WTC11 (cell line): ENCODE measurements around the gene MTRF1. TPM values are rescaled to one million over a fixed set of nuclear protein-coding genes. Genes with fewer than 3 reads are reported as not detected.

Experiments used
- ATAC-seq: fragments of 200-7000 bp; cut with Tn5 transposase; 2 replicates; pipeline ENCODE4 v1.10.0; 2021; ENCODE audit warnings: mild to moderate bottlenecking, moderate library complexity
- CTCF ChIA-PET: fragments of 300-600 bp; sonication (Branson Sonifier 250); formaldehyde crosslinking; loops from one replicate; lab custom pipeline; 2021; ENCODE audit warnings: antibody characterized with exemption; lab: Charles Lee
- POLR2A ChIA-PET: fragments of 350-600 bp; sonication (Branson Sonifier 250); formaldehyde crosslinking; loops from one replicate; lab custom pipeline; 2021; ENCODE audit warnings: antibody characterized with exemption; lab: Charles Lee
- DNase-seq: peaks from one replicate; pipeline ENCODE4 v3.0.0; 2021; ENCODE audit warnings: low spot score
- H3K27ac Mint-ChIP-seq: 2 replicates; pipeline ENCODE4 v1.8.0; 2021; ENCODE audit warnings: mixed read lengths
- H3K27me3 Mint-ChIP-seq: 2 replicates; pipeline ENCODE4 v1.8.0; 2021; ENCODE audit warnings: low read depth, mild to moderate bottlenecking, moderate library complexity, mixed read lengths
- H3K36me3 Mint-ChIP-seq: 2 replicates; pipeline ENCODE4 v1.8.0; 2021; ENCODE audit warnings: mixed read lengths
- H3K4me1 Mint-ChIP-seq: 2 replicates; pipeline ENCODE4 v1.8.0; 2022; ENCODE audit warnings: mixed read lengths
- H3K4me3 Mint-ChIP-seq: 2 replicates; pipeline ENCODE4 v1.8.0; 2021; ENCODE audit warnings: mild to moderate bottlenecking, moderate library complexity, mixed read lengths
- H3K9me3 Mint-ChIP-seq: 2 replicates; pipeline ENCODE4 v1.8.0; 2021; ENCODE audit warnings: mixed read lengths
- ATF6 ChIP-seq: sonication (generic); formaldehyde crosslinking; IDR thresholded peaks from 2 replicates; pipeline ENCODE4 v1.8.1; 2023; ENCODE audit warnings: mild to moderate bottlenecking, missing genetic modification reagents
- E2F1 ChIP-seq: sonication (generic); formaldehyde crosslinking; IDR thresholded peaks from 2 replicates; pipeline ENCODE4 v1.8.0; 2022; ENCODE audit warnings: mild to moderate bottlenecking, missing genetic modification reagents
- E2F4 ChIP-seq: sonication (generic); formaldehyde crosslinking; IDR thresholded peaks from 2 replicates; pipeline ENCODE4 v1.8.1; 2022; ENCODE audit warnings: low read depth, mild to moderate bottlenecking, moderate library complexity, missing genetic modification reagents, borderline replicate concordance
- FOXJ3 ChIP-seq: sonication (generic); formaldehyde crosslinking; IDR thresholded peaks from 2 replicates; pipeline ENCODE4 v1.9.0; 2021; ENCODE audit warnings: missing genetic modification reagents, mild to moderate bottlenecking, borderline replicate concordance
- HMGXB4 ChIP-seq: sonication (generic); formaldehyde crosslinking; IDR thresholded peaks from 2 replicates; pipeline ENCODE4 v1.8.1; 2023; ENCODE audit warnings: mild to moderate bottlenecking, moderate library complexity, missing genetic modification reagents
- MAX ChIP-seq: sonication (generic); formaldehyde crosslinking; IDR thresholded peaks from 2 replicates; pipeline ENCODE4 v1.8.0; 2022; ENCODE audit warnings: mild to moderate bottlenecking, missing genetic modification reagents
- MLX ChIP-seq: sonication (generic); formaldehyde crosslinking; IDR thresholded peaks from 2 replicates; pipeline ENCODE4 v1.8.1; 2023; ENCODE audit warnings: mild to moderate bottlenecking, missing genetic modification reagents, moderate library complexity
- MXD4 ChIP-seq: fragments of 250-450 bp; sonication (Bioruptor Pico); IDR thresholded peaks from 2 replicates; pipeline ENCODE4 v1.8.0; 2021; ENCODE audit warnings: mild to moderate bottlenecking, moderate library complexity, borderline replicate concordance
- NFATC4 ChIP-seq: fragments of 250-450 bp; sonication (Bioruptor Pico); IDR thresholded peaks from 2 replicates; pipeline ENCODE4 v1.9.0; 2021; ENCODE audit warnings: mild to moderate bottlenecking
- NFYB ChIP-seq: sonication (generic); formaldehyde crosslinking; conservative IDR thresholded peaks from 2 replicates; pipeline ENCODE4 v1.8.0; 2022; ENCODE audit warnings: low read depth, missing genetic modification reagents
- PREB ChIP-seq: sonication (generic); formaldehyde crosslinking; IDR thresholded peaks from 2 replicates; pipeline ENCODE4 v1.8.1; 2022; ENCODE audit warnings: mild to moderate bottlenecking, missing genetic modification reagents, moderate library complexity, borderline replicate concordance
- SMAD3 ChIP-seq: sonication (generic); formaldehyde crosslinking; IDR thresholded peaks from 2 replicates; pipeline ENCODE4 v1.8.0; 2022; ENCODE audit warnings: missing genetic modification reagents, mild to moderate bottlenecking, borderline replicate concordance
- TEAD4 ChIP-seq: sonication (generic); formaldehyde crosslinking; IDR thresholded peaks from 2 replicates; pipeline ENCODE4 v1.8.0; 2022; ENCODE audit warnings: mild to moderate bottlenecking, missing genetic modification reagents
- TP53 ChIP-seq: sonication (generic); formaldehyde crosslinking; IDR thresholded peaks from 2 replicates; pipeline ENCODE4 v1.8.1; 2023; ENCODE audit warnings: mild to moderate bottlenecking, missing genetic modification reagents
- ZBTB21 ChIP-seq: sonication (generic); formaldehyde crosslinking; IDR thresholded peaks from 2 replicates; pipeline ENCODE4 v1.8.1; 2023; ENCODE audit warnings: mild to moderate bottlenecking, missing genetic modification reagents, borderline replicate concordance
- ZMAT4 ChIP-seq: fragments of 250-450 bp; sonication (Bioruptor Pico); IDR thresholded peaks from 2 replicates; pipeline ENCODE4 v1.9.0; 2021; ENCODE audit warnings: mild to moderate bottlenecking
- ZNF263 ChIP-seq: sonication (generic); formaldehyde crosslinking; IDR thresholded peaks from 2 replicates; pipeline ENCODE4 v1.8.1; 2022; ENCODE audit warnings: low read depth, mild to moderate bottlenecking, moderate library complexity, missing genetic modification reagents
- ZNF423 ChIP-seq: fragments of 250-450 bp; sonication (Bioruptor Pico); IDR thresholded peaks from 2 replicates; pipeline ENCODE4 v2.1.2; 2022; ENCODE audit warnings: mild to moderate bottlenecking, moderate library complexity
- ZNF512 ChIP-seq: sonication (generic); formaldehyde crosslinking; IDR thresholded peaks from 2 replicates; pipeline ENCODE4 v1.8.1; 2022; ENCODE audit warnings: missing genetic modification reagents, borderline replicate concordance
- total RNA-seq: library from RNA; stranded (reverse); gene quantifications from 3 replicates; pipeline ENCODE4 v1.2.3, GENCODE V29; 2021

The MTRF1 gene
- total RNA-seq, 1 experiment from 2014 or later, result 12.9 TPM

- TF ChIP-seq HMGXB4 (no peak), NFYB (CRISPR knock-in tag) (no peak), E2F4 (CRISPR knock-in tag) (no peak), TEAD4 (no peak), NFATC4 (CRISPR knock-in tag) (no peak), ZNF263 (CRISPR knock-in tag) (no peak)
Measured at GRCh38 chr13:41220401-41220800, 43.0 kb downstream of the MTRF1 start (continued).

GRCh38 chr13:41216160-41216559 lies 47.2 kb downstream of the MTRF1 start:
- H3K36me3 Mint-ChIP-seq, result peaks cover 8% of the 10 kb centered on the region
- no peak for DNase-seq
- ATAC-seq, result no peak
- H3K27ac Mint-ChIP-seq, result no peak overlapping the region
- no peak overlapping the region for H3K4me3 Mint-ChIP-seq
- H3K9me3 Mint-ChIP-seq, result peaks cover 13% of the 10 kb centered on the region
- ChIA-PET CTCF (interaction anchor here (1.2 kb wide), 1 partner anchor 15 kb away, joined by 5 read pairs; no protein-coding TSS in a partner anchor), POLR2A (interaction anchor here (0.7 kb wide), 1 partner anchor 291 kb away, joined by 5 read pairs; no protein-coding TSS in a partner anchor)
- no peaks in the 10 kb centered on the region; the same call in 1 of the 2 replicates for H3K27me3 Mint-ChIP-seq
- H3K4me1 Mint-ChIP-seq, result no peaks in the 10 kb centered on the region
- TF ChIP-seq ZNF512 (CRISPR knock-in tag) (no peak), FOXJ3 (no peak), ZNF423 (CRISPR knock-in tag) (no peak), PREB (CRISPR knock-in tag) (no peak), ZBTB21 (CRISPR knock-in tag) (no peak), MXD4 (CRISPR knock-in tag) (no peak), ZMAT4 (CRISPR knock-in tag) (no peak), SMAD3 (CRISPR knock-in tag) (no peak), MLX (CRISPR knock-in tag) (no peak), ATF6 (no peak), E2F1 (CRISPR knock-in tag) (no peak), MAX (CRISPR knock-in tag) (no peak), HMGXB4 (no peak), TP53 (CRISPR knock-in tag) (no peak)
